EL (cell line): ENCODE measurements around the gene KSR2.

Experiments
- DNase-seq: peaks from one replicate; pipeline ENCODE4 v3.0.0-alpha.2; 2016

KSR2 gene

GRCh38 chr12:117564881-117565280 is 403.9 kb downstream of the KSR2 start:
- DNase-seq: no peak

GRCh38 chr12:117563706-117564105 is 405.1 kb downstream of the KSR2 start:
- DNase-seq: no peak

- no peak for DNase-seq
These were observed 405.8 kb downstream of the KSR2 start for GRCh38 chr12:117563007-117563406.

- no peak for DNase-seq
These were observed 406.8 kb downstream of the KSR2 start for GRCh38 chr12:117561990-117562389.

GRCh38 chr12:117559978-117560377 is 408.8 kb downstream of the KSR2 start:
- no peak for DNase-seq

GRCh38 chr12:117555889-117556288 is 412.9 kb downstream of the KSR2 start:
- DNase-seq: no peak

- no peak for DNase-seq
These were observed 415.8 kb downstream of the KSR2 start for GRCh38 chr12:117552971-117553370.

GRCh38 chr12:117551665-117552064 is 417.1 kb downstream of the KSR2 start:
- no peak for DNase-seq

GRCh38 chr12:117547209-117547608 is 421.6 kb downstream of the KSR2 start:
- no peak for DNase-seq

- DNase-seq: no peak
These were observed 423.6 kb downstream of the KSR2 start for GRCh38 chr12:117545216-117545615.

GRCh38 chr12:117540011-117540410 is 428.8 kb downstream of the KSR2 start:
- DNase-seq: no peak

GRCh38 chr12:117538926-117539325 is 429.9 kb downstream of the KSR2 start:
- DNase-seq: no peak

GRCh38 chr12:117538032-117538690 is 430.6 kb downstream of the KSR2 start:
- DNase-seq: no peak

GRCh38 chr12:117533687-117534086 is 435.1 kb downstream of the KSR2 start:
- DNase-seq: no peak

GRCh38 chr12:117530796-117531195 is 438.0 kb downstream of the KSR2 start:
- no peak for DNase-seq

GRCh38 chr12:117528538-117528937 is 440.3 kb downstream of the KSR2 start:
- no peak for DNase-seq

- no peak for DNase-seq
These were observed 441.3 kb downstream of the KSR2 start for GRCh38 chr12:117527479-117527855.

- no peak for DNase-seq
These were observed 441.9 kb downstream of the KSR2 start for GRCh38 chr12:117526757-117527478.

- DNase-seq: no peak
These were observed 443.0 kb downstream of the KSR2 start for GRCh38 chr12:117525766-117526165.

GRCh38 chr12:117524806-117525205 is 444.0 kb downstream of the KSR2 start:
- DNase-seq: no peak

GRCh38 chr12:117523971-117524370 is 444.8 kb downstream of the KSR2 start:
- DNase-seq: no peak

GRCh38 chr12:117522559-117522958 is 446.2 kb downstream of the KSR2 start:
- no peak for DNase-seq

- DNase-seq: no peak
These were observed 446.9 kb downstream of the KSR2 start for GRCh38 chr12:117521867-117522266.

GRCh38 chr12:117521346-117521745 is 447.4 kb downstream of the KSR2 start:
- no peak for DNase-seq
